CD8-positive, alpha-beta memory T cell (primary cell): ENCODE measurements around the gene GPR55. TPM values are rescaled to one million over a fixed set of nuclear protein-coding genes. Genes with fewer than 3 reads are reported as not detected.

Source experiments
- CTCF ChIA-PET: fragments of 350-600 bp; sonication (Branson Sonifier 250); formaldehyde crosslinking; loops from one replicate; lab custom pipeline; 2021; ENCODE audit warnings: antibody characterized with exemption; lab: Charles Lee
- POLR2A ChIA-PET: fragments of 350-600 bp; sonication (Branson Sonifier 250); formaldehyde crosslinking; loops from one replicate; lab custom pipeline; 2021; ENCODE audit warnings: antibody characterized with exemption; lab: Charles Lee
- DNase-seq, 5 donors: peaks; one replicate each; pipeline versions ENCODE4 v3.0.0 to v3.0.0-alpha.2; 2020 to 2022; ENCODE audit warnings: mixed read lengths in 1 of 5
- H3K27ac ChIP-seq: one replicate; pipeline ENCODE4 v1.7.0; 2013; ENCODE audit warnings: low read depth, mild to moderate bottlenecking, low read length, moderate library complexity
- H3K27me3 ChIP-seq: 2 replicates; pipeline ENCODE4 v1.7.0; 2013; ENCODE audit warnings: low read length, mild to moderate bottlenecking; ENCODE audit not compliant: insufficient read depth, poor library complexity, severe bottlenecking
- H3K36me3 ChIP-seq: 2 replicates; pipeline ENCODE4 v1.7.0; 2013; ENCODE audit warnings: mild to moderate bottlenecking, low read length, moderate library complexity; ENCODE audit not compliant: insufficient read depth
- H3K4me1 ChIP-seq: 2 replicates; pipeline ENCODE4 v1.7.0; 2013; ENCODE audit warnings: mild to moderate bottlenecking, low read length, moderate library complexity; ENCODE audit not compliant: insufficient read depth
- H3K4me3 ChIP-seq: 2 replicates; pipeline ENCODE4 v1.7.0; 2013; ENCODE audit warnings: mild to moderate bottlenecking, low read length
- H3K9me3 ChIP-seq: 2 replicates; pipeline ENCODE4 v1.7.0; 2013; ENCODE audit warnings: mild to moderate bottlenecking, low read length
- H3K27ac Mint-ChIP-seq, 8 donors: one replicate each; pipeline ENCODE4 v1.8.0; 2020 to 2021; ENCODE audit warnings: mixed read lengths in 8 of 8, mild to moderate bottlenecking in 6 of 8, inconsistent platforms in 3 of 8, moderate library complexity in 3 of 8
- H3K27me3 Mint-ChIP-seq, 2 donors: one replicate each; pipeline ENCODE4 v1.8.0; 2020 to 2021; ENCODE audit warnings: mixed read lengths in 2 of 2, mild to moderate bottlenecking in 1 of 2, moderate library complexity in 1 of 2
- H3K36me3 Mint-ChIP-seq, 3 donors: one replicate each; pipeline ENCODE4 v1.8.0; 2020 to 2021; ENCODE audit warnings: mixed read lengths in 3 of 3, inconsistent platforms in 1 of 3, mild to moderate bottlenecking in 1 of 3
- H3K4me1 Mint-ChIP-seq, 3 donors: one replicate each; pipeline ENCODE4 v1.8.0; 2020 to 2021; ENCODE audit warnings: mixed read lengths in 3 of 3, inconsistent platforms in 1 of 3, mild to moderate bottlenecking in 1 of 3
- H3K4me3 Mint-ChIP-seq, 7 donors: one replicate each; pipeline ENCODE4 v1.8.0; 2020 to 2021; ENCODE audit warnings: mixed read lengths in 7 of 7, mild to moderate bottlenecking in 6 of 7, moderate library complexity in 4 of 7, inconsistent platforms in 2 of 7
- H3K9me3 Mint-ChIP-seq, 5 donors: one replicate each; pipeline ENCODE4 v1.8.0; 2020 to 2022; ENCODE audit warnings: mixed read lengths in 5 of 5, mild to moderate bottlenecking in 3 of 5, moderate library complexity in 2 of 5, inconsistent platforms in 1 of 5
- polyA plus RNA-seq: library from polyadenylated mRNA; unstranded; fragments of 300-500 nt; fragmentation: Illumina TruSeq; gene quantifications from one replicate; pipeline ENCODE4 v1.2.3, GENCODE V29; 2021
- total RNA-seq, 2 experiments: library from RNA; stranded (reverse); gene quantifications; one replicate each; pipeline ENCODE4 v1.2.3, GENCODE V29; 2021

Gene GPR55
- total and polyA plus RNA-seq, 3 experiments from 2014 or later: 3.5 to 11.6 (median 11.1) TPM

DNA sequence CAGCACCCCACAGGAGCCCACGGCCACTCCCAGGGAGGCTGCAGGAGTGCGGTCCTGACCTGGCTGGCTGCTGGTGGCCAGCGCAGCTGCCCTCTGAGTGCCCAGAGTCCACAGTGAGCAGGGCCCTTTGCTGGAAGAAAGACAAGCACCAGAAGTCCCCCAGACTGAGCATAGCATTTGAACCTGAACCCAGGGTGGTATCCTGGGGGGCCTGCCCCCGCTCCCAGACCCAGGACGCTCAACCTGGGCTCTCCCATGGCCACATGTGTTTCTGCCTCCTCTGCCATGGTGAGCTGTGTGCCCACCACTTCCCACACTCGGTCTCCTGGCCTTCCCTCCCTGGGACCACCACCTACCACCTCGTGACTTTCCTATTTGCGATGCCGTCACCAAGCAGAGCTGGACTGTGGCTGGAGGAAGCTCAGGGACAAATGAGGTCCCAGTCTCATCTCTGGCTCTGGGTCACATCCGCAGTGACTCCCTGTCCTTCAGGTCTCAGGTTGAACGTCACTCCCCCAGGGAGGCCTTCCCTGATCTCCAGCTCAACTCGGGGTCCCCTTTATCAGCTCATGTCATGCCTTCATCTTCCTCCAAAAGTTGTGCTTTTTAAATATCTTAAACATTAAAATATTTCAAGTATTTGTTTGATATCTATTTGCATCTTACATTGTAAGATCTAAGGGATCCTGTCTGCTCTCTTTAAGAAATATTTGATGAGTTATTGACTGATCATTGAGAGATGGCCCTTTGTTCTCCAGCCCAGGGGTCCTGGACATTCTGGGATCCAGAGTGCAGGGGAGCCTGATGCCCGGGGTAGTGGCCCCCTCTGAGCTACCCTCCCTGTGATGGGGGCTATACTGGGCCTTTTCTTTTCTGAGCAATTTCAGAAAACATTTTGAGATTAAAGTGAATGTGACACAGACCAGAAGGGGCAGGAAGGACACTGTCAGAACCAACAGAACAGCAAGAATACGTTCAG is 16.4 kb upstream of the GPR55 start:
- Mint-ChIP-seq H3K27ac (no peak overlapping the region), H3K4me1 (peaks cover 8 to 27% (median 15%) of the 10 kb centered on the region in 3 donors), H3K36me3 (peaks cover 0 to 4% (median 0%) of the 10 kb centered on the region in 3 donors), H3K4me3 (no peak overlapping the region), H3K27me3 (peaks cover 0 to 7% of the 10 kb centered on the region in 2 donors), H3K9me3 (peaks cover 2 to 12% (median 10%) of the 10 kb centered on the region in 5 donors)
- Histone ChIP-seq H3K4me3 (no peak overlapping the region), H3K36me3 (no peaks in the 10 kb centered on the region), H3K27ac (no peak overlapping the region), H3K9me3 (no peaks in the 10 kb centered on the region), H3K27me3 (no peaks in the 10 kb centered on the region), H3K4me1 (no peaks in the 10 kb centered on the region)
- POLR2A ChIA-PET: no interaction called here
- DNase-seq: no peak
- CTCF ChIA-PET: interaction anchor here (0.8 to 1.6 kb wide), 4 partner anchors 11 to 93 kb away, joined by 3 to 4 read pairs (median 4); no protein-coding TSS in a partner anchor

DNA sequence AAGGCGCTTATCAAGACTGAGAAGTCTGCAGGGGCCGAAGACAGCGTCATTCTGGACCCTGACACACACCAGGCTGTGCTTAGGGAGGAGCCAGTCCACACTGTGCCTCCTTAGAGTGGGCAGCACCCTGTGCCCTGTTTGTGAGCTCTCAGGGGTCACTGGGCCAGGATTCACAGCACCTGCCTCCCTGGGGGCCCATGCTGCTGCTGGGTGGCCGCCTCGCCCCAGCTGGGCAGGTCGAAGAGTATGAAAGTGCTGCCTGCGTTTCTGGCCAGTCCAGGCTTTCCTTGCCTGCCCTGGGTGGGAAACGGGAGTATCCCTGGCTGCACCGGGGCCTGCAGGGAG is 15.4 kb upstream of the GPR55 start:
- Histone ChIP-seq H3K4me1 (no peaks in the 10 kb centered on the region), H3K27me3 (no peaks in the 10 kb centered on the region), H3K9me3 (no peaks in the 10 kb centered on the region), H3K27ac (no peak overlapping the region), H3K4me3 (no peak overlapping the region), H3K36me3 (no peaks in the 10 kb centered on the region)
- ChIA-PET POLR2A (no interaction called here), CTCF (interaction anchor here (1.0 kb wide), 1 partner anchor 46 kb away, joined by 6 read pairs; no protein-coding TSS in a partner anchor)
- H3K27me3 Mint-ChIP-seq: peaks cover 0 to 7% of the 10 kb centered on the region in 2 donors
- no peak for DNase-seq
- peaks cover 7 to 20% (median 12%) of the 10 kb centered on the region in 5 donors for H3K9me3 Mint-ChIP-seq
- no peak overlapping the region for H3K4me3 Mint-ChIP-seq
- no peak overlapping the region for H3K27ac Mint-ChIP-seq
- peaks cover 0 to 8% (median 0%) of the 10 kb centered on the region in 3 donors for H3K36me3 Mint-ChIP-seq
- peaks cover 8 to 20% (median 15%) of the 10 kb centered on the region in 3 donors for H3K4me1 Mint-ChIP-seq

DNA sequence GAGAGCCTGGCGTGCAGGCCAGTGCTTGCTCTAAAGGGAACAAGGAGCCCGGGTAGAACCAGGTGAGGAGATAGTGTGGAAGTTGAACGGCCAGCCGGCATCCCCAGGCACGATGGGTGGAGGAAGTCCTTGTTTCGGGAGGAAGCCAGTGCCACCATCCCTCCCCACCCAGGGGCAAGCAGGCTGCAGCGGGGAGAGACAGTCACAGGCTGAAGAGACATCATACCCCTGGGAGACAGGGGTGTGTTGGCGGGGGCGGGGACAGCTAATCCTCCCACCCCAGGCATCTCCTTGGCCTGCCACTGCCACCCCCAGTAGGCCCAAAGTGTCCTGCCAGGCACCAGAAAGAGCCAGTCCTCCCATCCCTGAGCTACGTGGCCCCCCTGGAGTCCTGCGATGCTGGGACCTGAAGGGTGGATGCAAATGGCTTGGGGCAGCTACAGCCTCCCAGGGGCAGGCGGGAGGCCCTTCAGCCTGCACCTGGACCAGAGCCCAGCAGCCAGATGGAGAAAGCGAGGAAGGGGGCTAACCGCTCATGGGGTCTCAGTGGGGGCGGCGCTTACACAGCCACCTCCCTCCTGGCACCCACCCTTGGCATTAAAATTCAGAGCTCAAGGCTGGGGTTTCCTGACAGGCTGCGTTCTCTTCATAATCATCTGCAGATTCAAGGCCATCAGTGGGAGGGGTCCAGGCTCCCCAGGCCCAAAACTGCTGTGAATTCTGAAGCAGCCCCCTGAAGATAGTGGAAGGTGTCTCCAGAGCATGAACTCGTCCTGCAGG is 14.8 kb upstream of the GPR55 start:
- Histone ChIP-seq H3K4me1 (no peaks in the 10 kb centered on the region), H3K27ac (no peak overlapping the region), H3K27me3 (no peaks in the 10 kb centered on the region), H3K4me3 (no peak overlapping the region), H3K9me3 (no peaks in the 10 kb centered on the region), H3K36me3 (no peaks in the 10 kb centered on the region)
- Mint-ChIP-seq H3K4me3 (no peak overlapping the region), H3K36me3 (peaks cover 0 to 8% (median 0%) of the 10 kb centered on the region in 3 donors), H3K27me3 (peaks cover 0 to 7% of the 10 kb centered on the region in 2 donors), H3K9me3 (peaks cover 9 to 21% (median 14%) of the 10 kb centered on the region in 5 donors), H3K4me1 (peaks cover 8 to 17% (median 15%) of the 10 kb centered on the region in 3 donors), H3K27ac (no peak overlapping the region)
- DNase-seq: no peak
- ChIA-PET POLR2A (no interaction called here), CTCF (interaction anchor here (1.0 to 1.5 kb wide), 4 partner anchors 15 to 48 kb away, joined by 3 to 6 read pairs (median 4); partner anchors contain the start of gene GPR55)

DNA sequence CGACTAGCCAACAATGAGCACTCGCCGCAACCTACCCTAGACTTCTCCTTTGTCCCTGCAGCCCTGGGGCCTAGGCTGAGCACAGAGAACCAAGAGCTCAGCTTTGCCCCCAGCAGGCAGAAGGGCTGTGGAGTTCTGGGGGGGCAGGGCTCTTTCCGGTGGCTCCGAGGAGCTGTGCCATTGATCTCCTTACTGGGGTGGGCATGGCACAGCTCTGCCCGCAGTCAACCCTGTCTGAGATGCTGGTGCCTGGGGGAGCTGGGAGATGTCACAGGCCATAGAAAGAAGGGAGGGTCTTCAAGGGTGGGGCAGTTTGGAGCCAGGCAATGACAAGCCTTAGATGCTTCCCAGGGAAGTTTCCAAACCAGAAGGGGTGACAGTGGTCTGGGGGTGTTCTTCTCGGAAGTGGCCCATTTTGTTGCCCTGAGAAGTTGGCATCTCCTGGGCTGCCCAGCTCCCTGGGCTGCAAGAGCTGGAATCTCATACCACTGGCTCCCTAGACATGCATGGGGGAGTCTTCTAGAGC is 14.1 kb upstream of the GPR55 start:
- H3K4me3 ChIP-seq: no peak overlapping the region
- Mint-ChIP-seq H3K27me3 (peaks cover 0 to 7% of the 10 kb centered on the region in 2 donors), H3K27ac (no peak overlapping the region), H3K4me1 (peaks cover 4 to 10% (median 9%) of the 10 kb centered on the region in 3 donors), H3K9me3 (peaks cover 9 to 21% (median 14%) of the 10 kb centered on the region in 5 donors), H3K36me3 (peaks cover 0 to 8% (median 0%) of the 10 kb centered on the region in 3 donors), H3K4me3 (no peak overlapping the region)
- H3K27ac ChIP-seq: no peak overlapping the region
- H3K36me3 ChIP-seq: no peaks in the 10 kb centered on the region
- no peaks in the 10 kb centered on the region for H3K27me3 ChIP-seq
- DNase-seq: no peak
- H3K9me3 ChIP-seq: no peaks in the 10 kb centered on the region
- ChIA-PET CTCF (interaction anchor here (1.0 to 1.5 kb wide), 3 partner anchors 14 to 49 kb away, joined by 3 to 5 read pairs (median 4); partner anchors contain the start of gene GPR55), POLR2A (no interaction called here)
- no peaks in the 10 kb centered on the region for H3K4me1 ChIP-seq

DNA sequence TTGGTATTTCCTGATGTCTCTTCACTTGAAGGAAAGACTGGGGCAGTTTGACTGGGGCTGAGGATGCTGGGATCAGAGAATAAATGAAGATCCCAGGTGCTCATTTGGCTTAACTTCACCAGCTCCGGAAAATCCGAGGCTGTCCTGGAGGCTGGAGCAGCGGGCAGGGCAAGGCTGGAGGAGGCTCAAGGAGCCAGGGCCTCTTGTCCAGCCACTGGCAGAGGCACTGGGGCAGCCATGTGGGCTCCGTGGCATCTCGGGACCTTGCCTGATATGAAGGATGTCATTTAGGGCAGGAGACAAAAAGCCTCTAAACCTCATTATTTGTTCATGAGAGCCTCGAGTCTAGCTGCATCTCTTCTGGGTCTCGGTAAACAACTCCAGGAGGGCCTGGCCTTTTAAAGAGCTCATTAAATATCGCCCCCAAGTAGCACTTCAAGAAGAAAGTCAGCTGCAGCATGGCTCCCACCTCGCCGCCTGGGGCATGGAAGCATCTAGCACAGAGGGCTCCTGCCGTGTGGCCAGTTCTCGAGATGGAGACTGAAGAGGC is 13.5 kb upstream of the GPR55 start:
- Mint-ChIP-seq H3K9me3 (peaks cover 9 to 21% (median 14%) of the 10 kb centered on the region in 5 donors), H3K4me1 (peaks cover under 1 to 4% (median 3%) of the 10 kb centered on the region in 3 donors), H3K27me3 (peaks cover 0 to 5% of the 10 kb centered on the region in 2 donors), H3K4me3 (no peak overlapping the region), H3K36me3 (peaks cover 0 to 8% (median 0%) of the 10 kb centered on the region in 3 donors), H3K27ac (no peak overlapping the region)
- Histone ChIP-seq H3K4me1 (no peaks in the 10 kb centered on the region), H3K4me3 (no peak overlapping the region), H3K27me3 (no peaks in the 10 kb centered on the region), H3K27ac (no peak overlapping the region), H3K36me3 (no peaks in the 10 kb centered on the region), H3K9me3 (no peaks in the 10 kb centered on the region)
- no peak for DNase-seq
- POLR2A ChIA-PET: no interaction called here
- CTCF ChIA-PET: interaction anchor here (1.0 to 1.5 kb wide), 3 partner anchors 14 to 49 kb away, joined by 3 to 5 read pairs (median 4); partner anchors contain the start of gene GPR55

DNA sequence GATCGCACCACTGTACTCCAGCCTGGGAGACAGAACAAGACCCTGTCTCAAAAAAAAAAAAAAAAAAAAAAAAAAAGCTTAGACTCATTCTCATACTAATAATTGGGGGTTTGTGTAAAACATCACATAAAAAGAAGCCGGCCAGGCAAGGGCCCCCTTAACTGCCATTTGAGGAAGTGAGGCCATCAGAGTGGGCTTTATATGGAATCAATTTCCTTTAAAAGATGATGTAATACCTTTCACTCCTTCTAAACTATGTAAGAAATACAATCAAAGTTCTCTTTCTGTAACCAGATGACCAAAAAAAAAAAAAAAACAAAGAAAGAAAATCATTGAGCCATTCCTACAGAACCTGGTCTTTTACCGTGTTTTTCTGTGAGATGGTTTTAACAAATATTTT is 13.1 kb upstream of the GPR55 start:
- no peaks in the 10 kb centered on the region for H3K9me3 ChIP-seq
- H3K27ac Mint-ChIP-seq: no peak overlapping the region
- H3K27me3 ChIP-seq: no peaks in the 10 kb centered on the region
- H3K36me3 Mint-ChIP-seq: peaks cover 0 to 8% (median 0%) of the 10 kb centered on the region in 3 donors
- peaks cover 0 to 3% of the 10 kb centered on the region in 2 donors for H3K27me3 Mint-ChIP-seq
- H3K27ac ChIP-seq: no peak overlapping the region
- no peak for DNase-seq
- CTCF ChIA-PET: interaction anchor here (1.3 kb wide), 1 partner anchor 50 kb away, joined by 5 read pairs; no protein-coding TSS in a partner anchor
- no peaks in the 10 kb centered on the region for H3K36me3 ChIP-seq
- H3K4me3 ChIP-seq: no peak overlapping the region
- H3K4me1 Mint-ChIP-seq: peaks cover 0 to 2% (median 1%) of the 10 kb centered on the region in 3 donors
- peaks cover 9 to 21% (median 14%) of the 10 kb centered on the region in 5 donors for H3K9me3 Mint-ChIP-seq
- H3K4me1 ChIP-seq: no peaks in the 10 kb centered on the region
- POLR2A ChIA-PET: no interaction called here
- no peak overlapping the region for H3K4me3 Mint-ChIP-seq

DNA sequence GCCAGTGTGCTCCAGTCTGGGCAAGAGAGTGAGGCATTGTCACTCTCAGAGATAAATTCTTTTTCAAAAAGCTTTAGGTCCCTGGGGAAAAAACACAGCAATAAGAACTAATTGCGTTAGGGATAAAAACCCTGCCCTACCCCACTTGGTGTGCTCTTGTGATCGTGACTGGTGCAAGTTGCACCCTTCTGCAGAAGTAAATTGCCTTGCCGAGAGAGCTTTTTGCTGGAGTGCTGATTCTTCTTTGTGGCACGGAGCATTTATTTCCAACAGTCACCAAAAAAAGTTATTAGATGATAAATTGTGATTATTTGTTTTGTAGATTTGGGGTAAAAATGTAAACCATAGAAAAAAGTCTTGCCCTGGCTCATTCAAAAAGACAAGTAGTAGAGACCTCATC is 12.3 kb upstream of the GPR55 start:
- Mint-ChIP-seq H3K36me3 (peaks cover 0 to 8% (median 0%) of the 10 kb centered on the region in 3 donors), H3K4me1 (peaks cover 5 to 8% (median 7%) of the 10 kb centered on the region in 3 donors), H3K4me3 (no peak overlapping the region), H3K27ac (no peak overlapping the region), H3K9me3 (peaks cover 9 to 21% (median 14%) of the 10 kb centered on the region in 5 donors), H3K27me3 (peaks cover 3 to 4% of the 10 kb centered on the region in 2 donors)
- ChIA-PET POLR2A (no interaction called here), CTCF (interaction anchor here (0.6 kb wide), 1 partner anchor 142 kb away, joined by 3 read pairs; no protein-coding TSS in a partner anchor)
- Histone ChIP-seq H3K9me3 (no peaks in the 10 kb centered on the region), H3K27ac (no peak overlapping the region), H3K36me3 (no peaks in the 10 kb centered on the region), H3K27me3 (no peaks in the 10 kb centered on the region), H3K4me1 (peaks cover 4% of the 10 kb centered on the region), H3K4me3 (no peak overlapping the region)
- no peak for DNase-seq
